ENCODE results near the gene ANKIB1. TPM values are rescaled to one million over a fixed set of nuclear protein-coding genes. Genes with fewer than 3 reads are reported as not detected.
A peak's percentile ranks its signal among the peaks of the same experiment; 100 is the strongest.
"Not testable (repeated sequence)": the region's sequence is repeated elsewhere in the genome, so short reads cannot be mapped to it uniquely, and the experiment has no call there.

ANKIB1 gene
- total RNA-seq, 1 donor from 2014 or later, result 48.0 TPM

GRCh38 chr7:92433019-92433418, 187.2 kb downstream of the ANKIB1 start:
- Histone ChIP-seq H3K4me3 (no peak overlapping the region), H3K9me3 (no peaks in the 10 kb centered on the region), H3K36me3 (no peaks in the 10 kb centered on the region), H3K4me1 (no peaks in the 10 kb centered on the region), H3K27ac (no peak overlapping the region), H3K27me3 (ENCODE audit: low read depth) (no peaks in the 10 kb centered on the region)
- intact Hi-C loops (cut with DNase I), result loop anchor here (5.0 kb wide), 1 partner anchor 376 kb away; no protein-coding TSS in a partner anchor
- ATAC-seq (no peak), DNase-seq (no peak)
- no peak for TF ChIP-seq CTCF (IDR thresholded peaks at IDR 0.05)

- Histone ChIP-seq H3K27me3 (ENCODE audit: low read depth) (no peaks in the 10 kb centered on the region), H3K4me3 (no peak overlapping the region), H3K36me3 (no peaks in the 10 kb centered on the region), H3K4me1 (no peaks in the 10 kb centered on the region), H3K9me3 (no peaks in the 10 kb centered on the region), H3K27ac (no peak overlapping the region)
- DNase-seq, result no peak
- ATAC-seq, result no peak
- intact Hi-C loops (cut with DNase I), result no loop called here
- no peak for TF ChIP-seq CTCF (IDR thresholded peaks at IDR 0.05)
Observed at GRCh38 chr7:92435542-92435941, 189.8 kb downstream of the ANKIB1 start.

- no peak for ATAC-seq
- Histone ChIP-seq H3K4me3 (no peak overlapping the region), H3K9me3 (no peaks in the 10 kb centered on the region), H3K36me3 (no peaks in the 10 kb centered on the region), H3K4me1 (no peaks in the 10 kb centered on the region), H3K27me3 (ENCODE audit: low read depth) (no peaks in the 10 kb centered on the region), H3K27ac (no peak overlapping the region)
- intact Hi-C loops (cut with DNase I), result no loop called here
- no peak for DNase-seq
- TF ChIP-seq CTCF (IDR thresholded peaks at IDR 0.05), result no peak
Observed at GRCh38 chr7:92436612-92437445, 191.1 kb downstream of the ANKIB1 start.

- Histone ChIP-seq H3K4me3 (no peak overlapping the region), H3K27me3 (ENCODE audit: low read depth) (no peaks in the 10 kb centered on the region), H3K4me1 (no peaks in the 10 kb centered on the region), H3K9me3 (no peaks in the 10 kb centered on the region), H3K36me3 (no peaks in the 10 kb centered on the region), H3K27ac (no peak overlapping the region)
- intact Hi-C loops (cut with DNase I), result no loop called here
- ATAC-seq (no peak), DNase-seq (no peak)
- no peak for TF ChIP-seq CTCF (IDR thresholded peaks at IDR 0.05)
Observed at GRCh38 chr7:92437956-92438491, 192.2 kb downstream of the ANKIB1 start.

GRCh38 chr7:92442720-92443119, 196.9 kb downstream of the ANKIB1 start:
- DNase-seq; H3K4me1 ChIP-seq; H3K4me3 ChIP-seq; H3K9me3 ChIP-seq; ATAC-seq; intact Hi-C loops (cut with DNase I); H3K27ac ChIP-seq; H3K27me3 ChIP-seq (ENCODE audit: low read depth); H3K36me3 ChIP-seq: not testable (repeated sequence)

- Histone ChIP-seq H3K27me3 (ENCODE audit: low read depth) (no peaks in the 10 kb centered on the region), H3K4me1 (peaks cover 16% of the 10 kb centered on the region), H3K9me3 (no peaks in the 10 kb centered on the region), H3K36me3 (peaks cover 26% of the 10 kb centered on the region), H3K4me3 (peak overlapping the region; percentile 98), H3K27ac (peak overlapping the region; percentile 99)
- ATAC-seq (no peak), DNase-seq (peak; percentile 50)
- intact Hi-C loops (cut with DNase I), result no loop called here
- TF ChIP-seq CTCF (IDR thresholded peaks at IDR 0.05), result no peak
Observed at GRCh38 chr7:92446869-92447344, 201.1 kb downstream of the ANKIB1 start.
